ENCODE measurements around the gene ADAM12.

DNA sequence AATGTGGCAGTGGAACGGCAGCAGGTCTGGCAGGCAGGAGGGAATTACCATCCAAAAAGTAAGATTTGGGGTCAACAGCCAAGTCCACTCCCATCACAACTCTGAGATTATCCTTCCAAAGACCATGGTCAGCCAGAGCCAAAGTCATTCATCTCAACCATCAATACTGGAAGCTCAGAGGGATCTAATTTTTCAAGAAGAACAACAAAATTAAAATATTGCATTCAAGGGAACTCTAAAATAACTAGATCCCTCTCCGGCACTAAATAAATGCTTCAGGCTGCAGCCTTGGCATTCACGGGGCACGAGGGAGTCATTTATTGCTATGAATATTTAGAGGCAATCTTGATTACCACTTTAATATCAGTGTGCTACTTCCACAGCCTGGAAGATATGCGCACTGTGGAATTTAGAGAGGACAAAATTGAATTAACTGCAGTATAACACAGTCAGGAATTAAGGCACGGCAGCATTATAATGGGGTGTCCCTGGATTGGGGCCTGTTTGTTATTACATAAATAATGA, 102.0 kb downstream of the ADAM12 start:
- TF ChIP-seq CTCF (IDR thresholded peaks at IDR 0.05; ENCODE audit: low read depth, low read length), result no peak
- no peak for TF ChIP-seq EZH2phosphoT487 (IDR thresholded peaks at IDR 0.05; ENCODE audit: low read depth)

All from OCI-LY3 (cell line).